Fibroblast of skin of back (primary cell): ENCODE data around the gene PPARA.
A peak's percentile ranks its signal among the peaks of the same experiment; 100 is the strongest.

Source experiments
- DNase-seq: peaks from one replicate; pipeline ENCODE4 v3.0.0-alpha.2; 2013

The PPARA gene

DNA sequence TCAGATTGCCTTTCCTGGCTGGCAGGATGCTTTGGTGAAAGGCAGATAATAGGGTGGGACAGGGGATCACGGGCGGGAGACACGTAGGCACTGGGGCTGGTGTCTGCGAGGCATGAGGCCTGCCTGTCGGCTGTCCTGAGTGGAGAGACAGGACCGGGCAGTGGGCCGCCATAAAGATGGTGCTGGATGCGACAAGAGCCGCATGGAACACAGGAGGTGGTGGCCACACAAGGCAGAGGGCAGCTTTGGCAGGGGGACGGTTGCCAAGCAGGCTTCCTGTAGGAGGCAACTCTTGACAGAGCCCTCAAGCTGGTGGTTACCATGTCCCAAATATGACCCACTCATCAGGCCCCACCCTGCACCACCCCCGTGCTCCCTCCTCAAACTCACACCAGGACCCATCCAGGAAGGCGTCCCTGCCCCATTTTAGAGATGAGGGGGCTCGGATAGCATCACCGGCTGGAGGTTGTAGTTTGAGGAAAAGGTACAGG lies 4.9 kb upstream of the PPARA start:
- no peak for DNase-seq

DNA sequence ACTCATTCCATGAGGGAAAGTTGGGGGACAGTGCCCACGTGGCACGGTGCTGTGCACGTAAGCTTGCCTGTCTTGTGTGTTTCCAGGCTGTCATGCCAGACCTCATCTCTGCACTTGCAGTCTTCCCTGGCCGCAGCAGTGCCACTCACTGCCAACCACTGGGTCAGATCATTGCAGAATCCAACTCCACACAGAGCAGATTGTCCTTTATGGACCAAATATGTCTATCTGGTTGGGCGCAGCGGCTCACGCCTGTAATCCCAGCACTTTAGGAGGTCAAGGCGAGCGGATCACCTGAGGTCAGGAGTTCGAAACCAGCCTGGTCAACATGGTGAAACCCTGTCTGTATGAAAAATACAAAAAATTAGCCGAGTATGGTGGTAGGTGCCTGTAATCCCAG lies 4.4 kb upstream of the PPARA start:
- DNase-seq = no peak

DNA sequence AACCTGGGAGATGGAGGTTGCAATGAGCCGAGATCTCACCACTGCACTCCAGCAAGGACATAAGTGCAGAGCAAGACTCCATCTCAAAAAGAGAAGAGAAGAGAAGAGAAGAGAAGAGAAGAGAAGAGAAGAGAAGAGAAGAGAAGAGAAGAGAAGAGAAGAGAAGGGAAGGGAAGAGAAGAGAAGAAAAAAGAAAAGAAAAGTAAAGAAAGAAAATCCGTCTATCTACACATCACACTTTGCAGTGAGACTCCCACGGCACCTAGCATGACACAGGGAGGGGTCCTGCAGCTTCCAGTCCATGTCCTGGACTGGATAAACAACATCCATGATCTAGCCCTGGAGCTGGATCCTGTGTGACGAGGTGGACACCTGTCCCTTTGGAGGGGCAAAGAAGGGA lies 4.0 kb upstream of the PPARA start:
- no peak for DNase-seq

DNA sequence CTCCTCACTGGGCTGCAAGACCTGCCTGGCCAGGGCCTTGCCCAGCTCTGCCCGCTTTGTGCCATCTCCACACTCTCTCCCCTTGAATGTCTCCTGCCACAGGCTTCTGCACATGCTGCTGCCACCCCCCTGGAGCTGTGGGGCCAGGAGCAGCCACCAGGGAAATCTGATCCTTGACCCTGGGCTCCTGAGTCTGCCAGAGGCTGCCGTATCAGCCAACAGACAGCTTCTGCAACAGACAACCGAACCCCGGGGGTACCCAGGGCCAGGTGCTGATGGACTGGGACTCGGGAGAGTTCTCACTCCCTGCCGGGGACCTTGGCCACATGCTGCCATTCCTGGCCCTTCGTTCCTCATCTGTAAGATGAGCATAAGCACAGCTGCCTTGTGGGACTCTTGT lies 3.3 kb upstream of the PPARA start:
- DNase-seq = no peak

DNA sequence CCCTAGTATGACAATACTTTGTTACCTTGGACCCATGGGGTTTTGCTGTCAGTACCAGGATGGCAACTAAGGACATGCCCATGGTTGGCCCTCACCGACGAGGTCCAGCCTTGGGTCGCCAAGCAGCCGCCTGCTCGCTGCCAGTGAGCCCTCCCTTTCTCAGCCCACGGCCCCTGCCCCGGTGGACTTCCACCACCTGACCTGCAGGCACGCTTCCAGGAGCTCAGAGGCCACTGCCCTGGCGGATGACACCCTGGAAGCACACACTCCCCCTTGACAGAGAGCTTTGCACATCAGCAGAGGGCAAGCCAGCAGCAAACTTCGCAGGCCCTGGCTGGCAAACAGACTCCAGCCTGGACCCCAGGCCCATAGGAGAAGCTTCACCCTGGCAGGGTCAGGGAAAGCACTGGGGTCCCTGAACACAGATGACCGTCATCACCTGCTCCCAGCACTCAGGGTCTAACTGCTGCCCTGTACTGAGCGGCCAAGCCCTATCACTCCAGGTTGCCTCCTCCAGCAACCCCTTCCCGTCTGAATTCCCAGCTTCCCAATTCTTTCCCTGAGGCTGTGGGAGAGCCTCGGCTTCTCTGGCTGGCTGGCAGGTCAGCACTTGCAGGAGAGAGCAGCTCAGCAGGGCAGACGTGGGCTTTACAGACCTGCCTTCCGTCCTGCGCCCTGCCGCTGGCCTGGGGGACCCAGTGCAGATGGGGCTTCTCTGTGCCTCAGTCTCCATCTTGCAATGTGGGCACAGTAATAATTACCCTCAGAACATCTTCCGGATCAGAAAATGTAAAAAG lies 2.7 kb upstream of the PPARA start:
- DNase-seq = no peak

DNA sequence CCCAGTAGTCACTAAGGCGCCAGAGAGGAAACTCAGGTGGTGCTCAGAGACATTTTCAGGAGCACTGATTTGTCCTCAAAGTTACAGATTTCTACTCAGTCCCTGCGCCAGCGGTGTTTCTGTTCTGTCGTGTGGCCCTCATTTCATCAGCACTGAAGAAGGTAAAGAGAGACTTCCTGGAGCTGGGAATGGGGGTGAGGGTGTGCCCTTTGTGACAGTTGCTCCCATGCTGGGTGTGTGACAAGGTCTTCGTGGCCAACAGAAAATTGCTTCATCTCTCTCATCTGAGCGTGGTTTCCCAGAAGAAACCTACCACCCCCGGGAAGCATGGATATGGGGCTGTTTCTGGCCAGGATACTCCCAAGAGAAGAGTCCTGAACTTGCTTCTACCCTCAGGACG lies 2.0 kb upstream of the PPARA start:
- no peak for DNase-seq

DNA sequence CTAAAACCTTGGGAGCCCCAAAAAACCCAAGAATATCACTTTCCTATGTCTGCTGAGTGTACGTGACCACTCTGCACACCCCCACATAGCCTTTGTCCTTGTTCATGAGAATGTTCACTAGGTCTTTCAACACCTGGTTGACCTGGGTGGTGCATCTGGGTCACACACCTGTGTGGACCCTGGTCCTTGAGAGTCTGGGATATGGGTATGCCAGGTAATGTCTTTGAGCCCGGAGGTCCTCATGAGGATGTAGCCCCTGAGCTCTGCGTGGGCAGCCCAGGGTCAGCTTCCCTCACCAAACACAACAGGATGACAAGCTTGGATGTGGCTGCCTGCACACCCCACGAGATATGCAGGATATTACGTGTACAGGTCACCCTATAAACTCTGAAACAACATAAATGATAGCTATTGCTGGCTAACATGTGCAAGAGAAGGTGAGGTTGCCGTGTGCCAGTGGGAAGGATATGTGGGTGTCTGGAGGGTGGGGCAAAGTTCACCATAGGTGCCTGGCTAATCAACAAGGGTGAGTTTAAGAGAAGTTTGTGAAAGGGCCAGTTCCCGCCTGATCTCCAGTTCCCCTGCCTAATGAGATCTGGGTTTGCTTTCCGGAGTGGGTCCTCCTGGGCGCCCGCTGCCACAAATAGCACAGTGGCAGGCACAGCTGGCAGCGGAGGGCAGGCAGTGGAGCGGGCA lies 1.4 kb upstream of the PPARA start:
- no peak for DNase-seq

DNA sequence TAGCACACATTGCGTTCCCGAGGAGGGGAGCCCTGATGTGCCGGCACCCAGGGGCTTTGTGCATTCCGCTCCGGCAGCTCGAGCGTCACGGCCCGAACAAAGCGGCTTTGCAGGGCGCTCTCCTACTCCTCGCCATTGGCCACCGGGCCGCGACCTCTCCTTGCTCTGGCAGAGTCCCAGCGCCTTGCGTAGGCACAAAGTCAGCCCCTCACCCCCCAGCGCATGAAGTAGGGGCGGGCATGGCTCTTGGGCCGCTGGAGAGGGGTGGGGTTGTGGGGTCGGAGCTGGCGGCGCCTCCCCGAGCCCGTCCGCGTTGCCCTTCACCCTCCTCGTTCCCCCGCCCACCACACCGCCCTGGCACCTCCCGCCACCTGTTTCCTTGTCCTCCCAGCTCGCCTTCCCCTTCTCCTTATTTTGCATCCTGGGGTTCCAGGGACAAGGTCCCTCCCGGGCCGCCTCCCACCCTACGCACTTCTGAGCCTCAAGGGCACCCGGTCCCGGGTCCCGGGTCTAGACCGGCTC lies 753 bp upstream of the PPARA start:
- DNase-seq = no peak

DNA sequence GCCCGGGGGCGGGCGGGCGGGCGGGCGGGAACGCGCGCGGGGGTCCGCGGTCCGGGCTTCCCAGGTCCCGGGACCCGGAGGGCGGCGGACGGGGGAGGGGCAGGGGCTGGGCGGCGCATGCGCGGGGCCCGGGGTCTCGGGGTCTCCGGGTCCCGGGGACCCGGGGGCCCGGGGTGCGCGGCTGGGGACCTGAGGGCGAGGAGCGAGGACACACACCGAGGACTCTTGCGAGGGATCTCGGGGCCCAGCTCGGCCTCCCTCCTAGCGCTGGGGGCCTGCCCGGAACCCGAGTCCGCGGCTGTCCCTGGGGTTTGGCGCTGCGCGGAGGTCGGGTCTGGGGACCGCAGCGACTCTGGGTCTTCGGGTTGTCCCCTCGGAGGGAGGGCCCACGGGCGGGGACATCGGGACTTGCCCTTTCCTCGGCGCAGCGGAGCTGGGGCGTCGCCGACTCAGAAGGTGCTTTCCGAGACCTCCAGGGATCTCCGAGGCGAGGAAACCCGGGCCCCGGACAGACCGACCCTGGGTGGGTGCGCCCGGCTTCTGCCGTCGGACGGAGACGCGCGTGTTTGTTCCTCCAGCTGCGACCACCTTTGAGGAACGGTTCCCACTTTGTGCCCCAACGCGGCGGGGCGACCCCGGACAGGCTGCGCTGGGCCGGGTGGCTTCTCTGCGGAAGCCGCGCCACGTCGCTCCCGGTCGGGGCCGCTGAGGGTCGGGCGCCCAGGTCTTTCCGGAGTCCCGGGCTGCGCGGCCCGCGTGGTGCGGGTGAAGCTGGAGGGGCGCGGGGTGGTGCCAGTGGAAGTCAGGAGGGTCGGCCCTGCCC lies 540 bp downstream of the PPARA start:
- no peak for DNase-seq

DNA sequence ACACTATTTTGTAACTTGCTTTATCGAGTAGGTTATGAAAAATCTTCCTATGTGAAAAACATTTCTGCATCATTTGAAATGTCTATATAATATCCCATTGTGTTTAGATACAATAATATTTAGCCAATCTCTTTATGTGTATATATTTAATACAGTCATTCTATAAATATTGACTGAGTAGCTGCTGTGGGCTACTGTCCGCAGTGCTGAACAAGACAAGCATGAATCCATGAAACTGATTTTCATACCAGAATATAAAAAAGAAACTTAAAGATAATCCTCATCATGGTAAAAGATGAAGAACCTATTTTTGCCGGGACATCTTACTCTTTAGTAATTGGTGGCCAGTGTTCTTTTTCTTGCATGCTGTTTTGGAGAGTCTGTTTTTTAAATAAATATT lies 3.6 kb downstream of the PPARA start:
- no peak for DNase-seq

DNA sequence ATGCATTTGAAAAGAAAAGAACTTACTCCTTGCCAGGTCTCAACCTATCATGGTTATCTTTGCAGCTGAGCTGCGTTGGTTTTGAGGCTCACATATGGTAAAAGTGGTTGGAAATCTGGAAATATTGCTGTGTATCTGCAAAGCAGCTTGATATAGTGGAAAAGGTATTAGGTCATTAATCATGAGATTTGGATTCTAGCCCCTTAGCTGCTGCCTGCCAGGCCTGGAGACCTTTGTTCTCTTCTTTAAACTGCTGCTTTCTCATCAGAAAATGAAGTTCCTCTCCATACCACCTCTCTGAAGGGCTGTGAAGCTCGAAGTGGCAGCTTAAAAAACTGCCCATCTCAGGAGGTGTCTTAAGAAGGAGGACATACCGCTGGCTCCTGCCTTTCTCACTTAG lies 5.7 kb downstream of the PPARA start:
- no peak for DNase-seq

DNA sequence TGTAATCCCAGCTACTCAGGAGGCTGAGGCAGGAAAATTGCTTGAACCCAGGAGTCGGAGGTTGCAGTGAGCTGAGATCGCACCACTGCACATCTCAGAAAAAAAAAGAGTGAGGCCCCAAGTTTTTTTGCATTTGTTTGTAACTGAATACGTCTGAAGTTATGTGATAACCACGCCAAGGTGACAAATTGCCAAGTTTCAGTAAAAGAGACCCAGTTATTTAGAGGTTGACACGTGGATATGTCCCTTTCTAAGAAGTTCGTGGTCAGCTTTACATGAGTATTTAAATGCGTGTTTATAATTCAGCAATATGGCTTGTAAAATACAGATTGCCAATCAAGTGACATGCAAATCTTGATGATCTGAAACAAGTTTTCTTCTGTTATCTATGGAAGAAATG lies 8.0 kb downstream of the PPARA start:
- DNase-seq = no peak

DNA sequence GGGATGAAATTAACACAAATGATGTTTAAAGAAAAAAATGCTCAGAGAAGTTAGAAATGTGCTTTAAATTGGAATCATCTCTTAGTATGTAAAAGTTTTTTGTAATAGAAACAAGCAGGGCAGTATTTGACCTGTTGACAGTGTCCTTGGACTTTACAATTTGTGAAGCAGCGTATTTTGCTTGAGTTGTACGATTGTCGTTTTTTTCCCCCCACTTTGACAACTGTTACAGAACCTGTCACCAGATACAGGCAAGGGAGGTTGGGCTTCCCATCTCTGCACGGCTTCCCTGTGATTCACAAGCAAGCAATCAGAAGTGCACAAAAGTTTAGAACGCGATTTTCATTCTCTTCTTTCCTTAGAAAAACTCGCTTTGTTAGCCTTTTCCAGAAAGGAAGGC lies 8.9 kb downstream of the PPARA start:
- no peak for DNase-seq

DNA sequence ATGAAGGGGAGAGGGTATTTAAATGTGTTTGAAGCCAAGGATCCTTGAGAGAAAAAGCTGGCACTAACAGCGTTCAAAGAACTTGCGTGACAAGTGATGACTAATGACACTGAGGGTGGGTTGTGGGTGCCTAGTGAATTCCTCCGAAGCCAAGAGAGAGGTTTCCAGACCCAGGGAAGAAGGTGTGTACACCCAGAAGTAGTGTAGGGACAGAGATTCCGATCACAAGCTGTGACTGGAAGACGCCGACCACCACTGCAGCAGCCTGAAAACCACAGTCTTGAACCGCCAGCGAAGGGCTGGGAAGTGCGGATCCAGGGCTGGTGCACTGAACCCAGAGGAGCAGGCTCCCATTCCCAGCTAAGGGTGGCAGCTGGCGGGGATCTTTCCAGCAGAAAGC lies 9.5 kb downstream of the PPARA start:
- DNase-seq = no peak

DNA sequence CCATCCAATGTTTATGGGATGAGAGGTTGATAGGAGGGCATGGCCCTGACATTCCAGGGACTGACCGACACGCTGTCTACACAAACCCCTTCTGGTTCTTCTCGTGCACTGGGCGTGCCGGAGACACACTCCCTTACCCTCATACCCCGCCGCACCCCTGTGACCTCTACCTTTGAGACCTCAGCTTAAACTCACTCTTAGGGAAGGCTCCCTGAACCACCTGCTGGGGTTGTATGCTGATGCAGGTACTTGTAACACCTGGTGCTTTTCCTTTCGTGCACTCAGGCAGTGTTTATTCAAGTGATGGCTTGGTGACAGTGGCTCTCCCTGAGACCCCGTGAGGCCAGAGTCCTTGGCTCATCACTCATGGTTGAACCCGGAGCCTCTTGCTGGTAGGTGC lies 12.0 kb downstream of the PPARA start:
- no peak for DNase-seq

DNA sequence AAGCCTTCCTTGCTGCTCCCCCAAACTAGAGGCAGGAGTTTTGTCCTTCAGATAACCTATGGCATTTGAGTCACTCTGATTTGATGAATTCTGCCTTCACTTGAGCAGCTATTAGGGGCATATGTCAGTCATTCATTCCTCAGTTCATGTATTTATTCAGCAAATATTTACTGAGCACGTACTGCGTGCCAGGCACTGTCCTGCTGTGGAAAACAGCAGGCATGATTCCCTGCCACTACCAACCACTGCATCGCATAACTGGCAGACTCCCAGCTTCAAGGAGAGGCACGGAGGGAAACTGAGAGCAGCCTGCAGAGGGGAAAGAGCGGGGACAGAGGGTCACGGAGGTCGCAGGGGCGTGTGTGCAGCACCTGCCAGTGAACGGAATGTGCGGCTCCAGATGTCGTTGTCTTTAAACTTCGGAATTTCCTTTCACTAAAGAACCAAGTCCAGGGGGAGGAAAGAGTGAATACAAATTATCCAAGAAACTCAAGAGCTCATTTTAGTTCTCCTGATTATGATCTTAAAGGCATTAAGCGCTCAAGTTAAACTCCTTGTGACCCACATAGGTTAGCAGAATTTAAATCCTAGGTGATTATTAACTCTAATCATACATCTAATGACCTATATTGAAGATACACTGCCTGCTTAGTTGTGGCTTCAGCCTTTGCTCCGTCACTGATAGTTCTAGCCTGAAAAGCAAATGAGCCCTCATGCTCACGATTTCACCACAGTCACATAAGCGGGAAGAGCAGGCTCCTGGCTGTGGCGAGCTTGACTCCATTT lies 12.6 kb downstream of the PPARA start:
- DNase-seq = no peak

DNA sequence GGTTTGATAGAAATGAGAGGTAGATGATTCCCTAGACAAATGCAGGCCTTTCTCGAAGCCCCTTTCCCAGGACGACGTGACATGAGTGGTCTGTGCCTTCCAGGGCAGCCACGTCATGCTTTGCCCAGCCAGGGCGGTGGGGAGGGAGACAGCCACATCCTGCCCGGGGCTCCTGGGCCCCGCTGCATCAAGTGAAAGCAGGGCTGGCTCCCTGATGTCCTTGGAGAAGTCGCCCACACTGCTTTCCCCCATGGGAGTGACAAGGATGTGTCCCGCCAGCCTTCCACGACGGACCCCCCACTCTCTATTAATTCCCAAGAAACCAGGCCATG lies 13.2 kb downstream of the PPARA start:
- DNase-seq = no peak

DNA sequence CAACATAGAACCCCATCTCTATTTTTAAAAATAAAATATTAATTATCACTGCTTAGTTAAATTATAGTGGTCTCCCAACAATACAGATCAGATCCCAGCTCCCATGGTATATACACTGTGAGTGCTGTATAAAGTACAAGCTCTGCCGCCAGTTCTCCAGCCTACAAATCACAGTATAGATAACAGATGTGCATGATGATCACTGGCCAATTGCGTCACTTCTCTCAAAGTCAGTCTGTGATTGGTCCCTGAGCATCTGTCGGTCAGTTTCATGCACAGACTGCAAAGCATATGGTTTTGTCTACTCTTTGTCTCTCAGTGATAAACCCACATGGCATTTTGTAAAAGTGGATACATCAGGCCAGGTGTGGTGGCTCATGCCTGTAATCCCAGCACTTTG lies 15.7 kb downstream of the PPARA start:
- no peak for DNase-seq

DNA sequence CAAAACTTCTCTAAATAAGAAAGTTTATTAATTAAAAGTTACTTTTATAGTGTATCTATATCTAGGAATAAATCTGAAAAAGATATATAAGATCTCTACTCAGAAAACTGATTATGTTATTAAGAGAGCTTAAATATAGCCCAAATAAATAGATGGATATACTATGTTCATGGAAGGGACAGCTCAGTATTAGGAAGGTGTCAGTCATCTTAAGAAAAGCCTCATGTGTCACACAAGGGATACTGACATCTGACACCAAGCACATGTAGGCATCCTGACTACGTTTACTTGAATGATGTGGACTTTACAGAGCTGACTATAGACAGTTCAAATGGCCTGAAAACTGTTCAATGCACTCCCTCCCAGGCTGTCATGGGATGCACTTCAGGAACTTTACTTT lies 19.3 kb downstream of the PPARA start:
- no peak for DNase-seq

DNA sequence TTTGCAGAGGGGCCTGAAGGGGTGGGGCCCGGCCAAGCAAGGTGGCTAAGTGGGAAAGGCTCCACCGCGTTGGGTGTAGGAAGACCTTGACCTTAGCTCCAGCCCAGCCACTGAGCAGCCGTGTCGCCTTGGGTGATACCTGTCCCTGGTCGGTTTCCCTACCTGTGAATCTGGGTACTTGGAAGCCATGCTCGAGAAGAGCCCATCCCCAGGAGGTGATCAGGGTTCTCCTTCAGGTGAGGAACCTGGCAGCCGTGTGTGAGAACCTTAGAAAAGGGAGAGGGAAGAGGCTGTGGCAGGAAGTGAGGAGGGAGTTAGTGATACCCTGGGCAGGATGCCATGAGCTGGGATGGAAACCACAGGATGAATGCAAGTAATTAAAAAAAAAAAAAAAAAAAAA lies 21.6 kb downstream of the PPARA start:
- peak; percentile 86 for DNase-seq

DNA sequence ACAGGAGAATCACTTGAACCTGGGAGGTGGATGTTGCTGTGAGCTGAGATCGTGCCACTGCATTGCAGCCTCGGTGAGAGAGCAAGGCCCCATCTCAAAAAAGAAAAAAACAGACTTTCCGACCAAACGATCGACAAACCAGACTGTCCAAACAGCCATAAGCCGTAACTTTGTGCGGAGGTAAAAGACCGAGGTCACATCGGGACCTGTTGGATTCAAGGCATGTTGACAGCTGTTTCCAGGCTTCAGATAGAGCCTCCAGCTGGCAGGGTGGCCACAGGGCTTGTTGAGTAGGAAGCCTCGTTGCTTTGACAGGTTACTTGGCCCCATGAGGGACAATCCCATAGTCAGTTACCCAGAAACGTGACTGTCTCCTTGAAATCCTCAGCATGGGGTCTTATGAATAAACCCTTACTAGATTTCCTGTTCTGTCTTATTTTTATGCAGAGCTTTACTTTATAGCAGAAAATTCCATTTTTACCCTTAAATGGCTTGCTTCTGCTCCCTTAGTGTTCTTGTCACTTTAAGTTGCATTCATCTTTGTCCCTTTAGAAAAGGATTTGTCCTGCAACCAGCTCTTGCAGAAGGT lies 22.3 kb downstream of the PPARA start:
- DNase-seq = peak; percentile 73

DNA sequence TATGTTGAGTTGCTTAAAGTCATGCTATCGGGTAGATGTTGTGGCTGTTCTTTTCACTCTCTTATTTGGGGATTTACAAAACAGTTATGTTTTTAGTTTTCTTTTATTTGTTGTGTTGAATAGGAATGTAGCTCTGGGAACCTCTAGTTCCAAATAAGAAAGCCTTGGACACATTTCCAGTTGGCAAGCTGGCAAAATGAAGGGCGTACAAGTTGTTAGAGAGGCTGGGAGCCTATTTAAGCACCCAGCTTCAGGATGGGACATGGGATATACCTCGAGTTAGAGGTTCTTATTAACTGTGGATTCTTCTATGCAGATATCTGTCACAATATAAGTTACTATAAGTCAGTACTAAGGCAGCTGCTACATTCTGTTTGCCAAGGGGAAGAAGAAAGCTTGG lies 22.8 kb downstream of the PPARA start:
- DNase-seq = no peak
